Liver (tissue), 9 donors: ENCODE results near the gene ADPGK. TPM values are rescaled to one million over a fixed set of nuclear protein-coding genes. Genes with fewer than 3 reads are reported as not detected.

Experiments used
- DNase-seq: peaks from one replicate; pipeline ENCODE4 v3.0.0-alpha.2; 2017; ENCODE audit warnings: low spot score
- H3K27ac ChIP-seq, 2 donors: one replicate each; pipeline ENCODE4 v1.7.0; 2013; ENCODE audit warnings: inconsistent platforms in 2 of 2, low read length in 2 of 2, control low read depth in 1 of 2, low read depth in 1 of 2, mild to moderate bottlenecking in 1 of 2
- H3K27me3 ChIP-seq, 4 donors: one replicate each; pipeline versions ENCODE4 v1.6.1 to v1.7.0; 2013; ENCODE audit warnings: low read length in 3 of 4, inconsistent platforms in 1 of 4, mild to moderate bottlenecking in 1 of 4, moderate library complexity in 1 of 4; ENCODE audit not compliant: control insufficient read depth in 4 of 4, insufficient read depth in 4 of 4
- H3K36me3 ChIP-seq, 4 donors: one replicate each; pipeline versions ENCODE4 v1.6.1 to v1.7.0; 2013; ENCODE audit warnings: low read length in 3 of 4, mild to moderate bottlenecking in 3 of 4, low read depth in 1 of 4, moderate library complexity in 1 of 4; ENCODE audit not compliant: control insufficient read depth in 4 of 4, insufficient read depth in 3 of 4
- H3K4me1 ChIP-seq, 4 donors: one replicate each; pipeline versions ENCODE4 v1.6.1 to v1.7.0; 2013; ENCODE audit warnings: low read length in 3 of 4, mild to moderate bottlenecking in 3 of 4, moderate library complexity in 1 of 4; ENCODE audit not compliant: control insufficient read depth in 4 of 4, insufficient read depth in 4 of 4
- H3K4me3 ChIP-seq, 3 donors: one replicate each; pipeline versions ENCODE4 v1.6.1 to v1.7.0; 2013; ENCODE audit warnings: low read length in 3 of 3, control low read depth in 1 of 3, low read depth in 1 of 3, mild to moderate bottlenecking in 1 of 3
- H3K9ac ChIP-seq, 2 donors: one replicate each; pipeline ENCODE4 v1.7.0; 2013; ENCODE audit warnings: low read length in 2 of 2, mild to moderate bottlenecking in 2 of 2, moderate library complexity in 2 of 2, control low read depth in 1 of 2, low read depth in 1 of 2
- H3K9me3 ChIP-seq, 4 donors: one replicate each; pipeline versions ENCODE4 v1.6.1 to v1.7.0; 2013; ENCODE audit warnings: low read length in 3 of 4; ENCODE audit not compliant: control insufficient read depth in 4 of 4
- EGR1 ChIP-seq, 2 donors: IDR thresholded peaks; 2 replicates each; pipeline ENCODE4 v1.6.1; 2016 to 2018; ENCODE audit warnings: antibody characterized with exemption in 2 of 2, low read depth in 2 of 2
- FOXA2 ChIP-seq: IDR thresholded peaks from 2 replicates; pipeline ENCODE4 v1.6.1; 2016; ENCODE audit warnings: antibody characterized with exemption
- GABPA ChIP-seq, 2 donors: IDR thresholded peaks in 1 of 2; conservative IDR thresholded peaks in 1 of 2; 2 replicates each; pipeline ENCODE4 v1.6.1; 2016; ENCODE audit warnings: antibody characterized with exemption in 2 of 2, mild to moderate bottlenecking in 1 of 2, moderate library complexity in 1 of 2
- HNF4A ChIP-seq, 2 donors: conservative IDR thresholded peaks; 2 replicates each; pipeline ENCODE4 v1.6.1; 2016; ENCODE audit warnings: antibody characterized with exemption in 2 of 2, mild to moderate bottlenecking in 2 of 2
- HNF4G ChIP-seq: IDR thresholded peaks from 2 replicates; pipeline ENCODE4 v1.6.1; 2016; ENCODE audit warnings: antibody characterized with exemption
- JUND ChIP-seq, 2 donors: IDR thresholded peaks; 2 replicates each; pipeline ENCODE4 v1.6.1; 2016; ENCODE audit warnings: antibody characterized with exemption in 2 of 2
- MAX ChIP-seq: IDR thresholded peaks from 2 replicates; pipeline ENCODE4 v1.6.1; 2016; ENCODE audit warnings: antibody characterized with exemption
- NR2F2 ChIP-seq: IDR thresholded peaks from 2 replicates; pipeline ENCODE4 v1.6.1; 2016; ENCODE audit warnings: antibody characterized with exemption
- REST ChIP-seq: IDR thresholded peaks from 2 replicates; pipeline ENCODE4 v1.6.1; 2016; ENCODE audit warnings: antibody characterized with exemption, mild to moderate bottlenecking
- SP1 ChIP-seq: IDR thresholded peaks from 2 replicates; pipeline ENCODE4 v1.6.1; 2018; ENCODE audit warnings: antibody characterized with exemption, mild to moderate bottlenecking
- TAF1 ChIP-seq: conservative IDR thresholded peaks from 2 replicates; pipeline ENCODE4 v1.6.1; 2016; ENCODE audit warnings: antibody characterized with exemption, mild to moderate bottlenecking
- YY1 ChIP-seq: IDR thresholded peaks from 2 replicates; pipeline ENCODE4 v1.6.1; 2016; ENCODE audit warnings: antibody characterized with exemption, mild to moderate bottlenecking
- ZBTB33 ChIP-seq: IDR thresholded peaks from 2 replicates; pipeline ENCODE4 v1.6.1; 2016; ENCODE audit warnings: antibody characterized with exemption
- WGBS: extraction: QIAGEN DNeasy Blood & Tissue Kit; methylation state at CpG from one replicate; pipeline ENCODE4 v1.1.7; 2013; 5-methylcytosine and 5-hydroxymethylcytosine counted together
- polyA plus RNA-seq, 2 donors: library from polyadenylated mRNA; stranded (reverse) in 1 of 2; unstranded in 1 of 2; fragments of 200-250 nt in 1 of 2; fragments of >200 nt in 1 of 2; fragmentation: Nextera tagmentation in 1 of 2; extraction: Ambion mirVana in 1 of 2; gene quantifications; one replicate each; pipeline versions ENCODE4 v1.2.1 to v1.2.3, GENCODE V29; 2013 to 2015
- total RNA-seq, 2 donors: library from RNA; depleted of rRNA; stranded (reverse); fragments of >200 nt; gene quantifications; one replicate each; pipeline ENCODE4 v1.2.3, GENCODE V29; 2014
- donor health status: healthy.
- donor health status: healthy.
- donor health status: healthy.
- donor health status: healthy.
- donor health status: healthy.

ADPGK gene
- total and polyA plus RNA-seq, 4 donors, result 12.2 to 35.5 (median 20.0) TPM

- Histone ChIP-seq H3K9me3 (no peaks in the 10 kb centered on the region), H3K36me3 (peaks cover 0 to 42% (median 22%) of the 10 kb centered on the region in 4 donors), H3K4me1 (no peaks in the 10 kb centered on the region), H3K27me3 (no peaks in the 10 kb centered on the region), H3K27ac (no peak overlapping the region), H3K9ac (no peak overlapping the region), H3K4me3 (no peak overlapping the region)
- DNase-seq, result no peak
- TF ChIP-seq REST (no peak), GABPA (IDR thresholded peaks at IDR 0.05 in 1 of 2, conservative IDR thresholded peaks at IDR 0.05 in 1 of 2) (no peak), SP1 (no peak), HNF4G (no peak), HNF4A (conservative IDR thresholded peaks at IDR 0.05) (no peak), FOXA2 (no peak)
- 92% methylated on average over 3 of the region's 3 CpGs for WGBS
Measured at GRCh38 chr15:72737061-72737460, 46.5 kb downstream of the ADPGK start.

GRCh38 chr15:72735111-72735510 is 48.4 kb downstream of the ADPGK start:
- 97% methylated on average over 2 of the region's 2 CpGs for WGBS
- Histone ChIP-seq H3K4me3 (no peak overlapping the region), H3K9me3 (no peaks in the 10 kb centered on the region), H3K27ac (no peak overlapping the region), H3K36me3 (peaks cover 5 to 50% (median 27%) of the 10 kb centered on the region in 4 donors), H3K4me1 (no peaks in the 10 kb centered on the region), H3K27me3 (no peaks in the 10 kb centered on the region), H3K9ac (no peak overlapping the region)
- no peak for DNase-seq
- TF ChIP-seq HNF4A (conservative IDR thresholded peaks at IDR 0.05) (no peak), JUND (IDR thresholded peaks at IDR 0.05) (no peak), MAX (no peak), TAF1 (no peak), ZBTB33 (no peak), NR2F2 (no peak), YY1 (no peak), SP1 (no peak), EGR1 (IDR thresholded peaks at IDR 0.05; ENCODE audit: low read depth in 2 of 2) (no peak), GABPA (IDR thresholded peaks at IDR 0.05 in 1 of 2, conservative IDR thresholded peaks at IDR 0.05 in 1 of 2) (no peak), HNF4G (no peak)
